H9 (cell line): Measurements from ENCODE around the gene CMSS1. TPM values are rescaled to one million over a fixed set of nuclear protein-coding genes. Genes with fewer than 3 reads are reported as not detected.

Experiments used
- DNase-seq: peaks from one replicate; pipeline ENCODE4 v3.0.0-alpha.2; 2017
- H2AFZ ChIP-seq: one replicate; pipeline ENCODE4 v1.6.1; 2013; ENCODE audit warnings: mild to moderate bottlenecking, low read length, control low read depth, moderate library complexity
- H2AK5ac ChIP-seq: 2 replicates; pipeline ENCODE4 v1.6.1; 2013; ENCODE audit warnings: low read length, control low read depth, mixed read lengths; ENCODE audit not compliant: insufficient read length
- H2BK120ac ChIP-seq: one replicate; pipeline ENCODE4 v1.6.1; 2013; ENCODE audit warnings: low read depth, mild to moderate bottlenecking, low read length, control low read depth, inconsistent platforms; ENCODE audit not compliant: poor library complexity, severe bottlenecking
- H2BK12ac ChIP-seq: 2 replicates; pipeline ENCODE4 v1.6.1; 2013; ENCODE audit warnings: low read length, control low read depth, mixed read lengths, low read depth; ENCODE audit not compliant: insufficient read length
- H2BK15ac ChIP-seq: 2 replicates; pipeline ENCODE4 v1.6.1; 2013; ENCODE audit warnings: low read depth, low read length, control low read depth
- H2BK20ac ChIP-seq: one replicate; pipeline ENCODE4 v1.6.1; 2013; ENCODE audit warnings: low read depth, mild to moderate bottlenecking, low read length, control low read depth, inconsistent platforms; ENCODE audit not compliant: poor library complexity, severe bottlenecking
- H2BK5ac ChIP-seq: 2 replicates; pipeline ENCODE4 v1.6.1; 2013; ENCODE audit warnings: low read length, control low read depth, mixed read lengths; ENCODE audit not compliant: insufficient read length
- H3K14ac ChIP-seq: 2 replicates; pipeline ENCODE4 v1.6.1; 2013; ENCODE audit warnings: low read length, control low read depth; ENCODE audit not compliant: insufficient read depth
- H3K18ac ChIP-seq: 2 replicates; pipeline ENCODE4 v1.6.1; 2013; ENCODE audit warnings: low read depth, mild to moderate bottlenecking, mixed read lengths, low read length, control low read depth; ENCODE audit not compliant: insufficient read length
- H3K23ac ChIP-seq: 2 replicates; pipeline ENCODE4 v1.6.1; 2013; ENCODE audit warnings: low read length, control low read depth, mixed read lengths, low read depth; ENCODE audit not compliant: insufficient read length
- H3K23me2 ChIP-seq: 2 replicates; pipeline ENCODE4 v1.6.1; 2013; ENCODE audit warnings: low read depth, mild to moderate bottlenecking, mixed read lengths, low read length, control low read depth; ENCODE audit not compliant: insufficient read length, poor library complexity, severe bottlenecking
- H3K27ac ChIP-seq: 2 replicates; pipeline ENCODE4 v1.5.1; 2013; ENCODE audit warnings: low read length, control low read depth, mixed read lengths, low read depth; ENCODE audit not compliant: insufficient read length
- H3K27me3 ChIP-seq: 2 replicates; pipeline ENCODE4 v1.6.1; 2013; ENCODE audit warnings: low read length, control low read depth, inconsistent platforms; ENCODE audit not compliant: insufficient read depth
- H3K4ac ChIP-seq: 2 replicates; pipeline ENCODE4 v1.6.1; 2013; ENCODE audit warnings: low read depth, mild to moderate bottlenecking, control low read depth, inconsistent platforms, low read length, moderate library complexity
- H3K4me1 ChIP-seq: 2 replicates; pipeline ENCODE4 v1.6.1; 2013; ENCODE audit warnings: low read length, control low read depth, inconsistent platforms; ENCODE audit not compliant: insufficient read depth
- H3K4me2 ChIP-seq: 2 replicates; pipeline ENCODE4 v1.6.1; 2013; ENCODE audit warnings: low read length, control low read depth, mixed read lengths; ENCODE audit not compliant: insufficient read length, insufficient read depth
- H3K56ac ChIP-seq: 2 replicates; pipeline ENCODE4 v1.6.1; 2013; ENCODE audit warnings: low read depth, mild to moderate bottlenecking, mixed read lengths, low read length, control low read depth; ENCODE audit not compliant: insufficient read length
- H3K79me1 ChIP-seq: 2 replicates; pipeline ENCODE4 v1.6.1; 2013; ENCODE audit warnings: low read depth, mild to moderate bottlenecking, moderate library complexity, low read length, control low read depth, inconsistent platforms; ENCODE audit not compliant: insufficient read depth, poor library complexity, severe bottlenecking
- H3K79me2 ChIP-seq: 2 replicates; pipeline ENCODE4 v1.6.1; 2013; ENCODE audit warnings: low read length, control low read depth, inconsistent platforms; ENCODE audit not compliant: insufficient read depth
- H3K9ac ChIP-seq: 2 replicates; pipeline ENCODE4 v1.6.1; 2013; ENCODE audit warnings: low read length, control low read depth, mixed read lengths; ENCODE audit not compliant: insufficient read length; ENCODE audit errors: extremely low read depth
- H3K9me3 ChIP-seq: one replicate; pipeline ENCODE4 v1.6.1; 2013; ENCODE audit warnings: low read depth, low read length, inconsistent platforms; ENCODE audit not compliant: control insufficient read depth
- H3T11ph ChIP-seq: one replicate; pipeline ENCODE4 v1.6.1; 2013; ENCODE audit warnings: mild to moderate bottlenecking, low read length, control low read depth, inconsistent platforms
- H4K20me1 ChIP-seq: one replicate; pipeline ENCODE4 v1.6.1; 2013; ENCODE audit not compliant: control insufficient read depth, insufficient read length, insufficient read depth
- H4K5ac ChIP-seq: 2 replicates; pipeline ENCODE4 v1.6.1; 2013; ENCODE audit warnings: low read depth, mild to moderate bottlenecking, mixed read lengths, low read length, control low read depth; ENCODE audit not compliant: insufficient read length
- H4K8ac ChIP-seq: replicated peaks from 2 replicates; pipeline ENCODE4 v1.6.1; 2013; ENCODE audit warnings: low read length, control low read depth, mixed read lengths, low read depth; ENCODE audit not compliant: insufficient read length
- H4K91ac ChIP-seq: 2 replicates; pipeline ENCODE4 v1.6.1; 2013; ENCODE audit warnings: low read depth, mild to moderate bottlenecking, moderate library complexity, mixed read lengths, low read length, control low read depth; ENCODE audit not compliant: insufficient read length
- H3K27ac Mint-ChIP-seq, 3 experiments: 2 replicates in 2 of 3; 3 replicates in 1 of 3; pipeline ENCODE4 v1.8.0; 2020 to 2021; ENCODE audit warnings: mixed read lengths in 3 of 3, mild to moderate bottlenecking in 1 of 3, moderate library complexity in 1 of 3
- H3K27me3 Mint-ChIP-seq: 2 replicates; pipeline ENCODE4 v1.8.0; 2021; ENCODE audit warnings: low read depth, mild to moderate bottlenecking, moderate library complexity, mixed read lengths
- H3K36me3 Mint-ChIP-seq, 3 experiments: 2 replicates in 2 of 3; 3 replicates in 1 of 3; pipeline ENCODE4 v1.8.0; 2020 to 2021; ENCODE audit warnings: low read depth in 3 of 3, mixed read lengths in 3 of 3; ENCODE audit not compliant: insufficient read depth in 1 of 3
- H3K4me1 Mint-ChIP-seq, 2 experiments: 2 replicates each; pipeline ENCODE4 v1.8.0; 2020; ENCODE audit warnings: mixed read lengths in 2 of 2
- H3K4me3 Mint-ChIP-seq, 2 experiments: 2 replicates in 1 of 2; 3 replicates in 1 of 2; pipeline ENCODE4 v1.8.0; 2020 to 2021; ENCODE audit warnings: mild to moderate bottlenecking in 2 of 2, mixed read lengths in 2 of 2, moderate library complexity in 1 of 2
- H3K9me3 Mint-ChIP-seq, 2 experiments: 2 replicates in 1 of 2; 3 replicates in 1 of 2; pipeline ENCODE4 v1.8.0; 2020; ENCODE audit warnings: mild to moderate bottlenecking in 2 of 2, mixed read lengths in 2 of 2, moderate library complexity in 1 of 2
- WGBS: extraction: QIAGEN DNeasy Blood & Tissue Kit; methylation state at CpG from one replicate; pipeline ENCODE4 v1.1.7; 2013; ENCODE audit warnings: missing lambda C conversion rate, low lambda C conversion rate, mixed read lengths; ENCODE audit not compliant: insufficient read length; ENCODE audit errors: extremely low coverage; 5-methylcytosine and 5-hydroxymethylcytosine counted together
- total RNA-seq: library from RNA; stranded (reverse); gene quantifications from 2 replicates; pipeline ENCODE4 v1.2.1, GENCODE V29; 2021
- TF ChIP-seq, protein P1 (sequence below): fragments of 200-600 bp; sonication (generic); conservative IDR thresholded peaks from 3 replicates; pipeline ENCODE4 v1.8.0; 2021; ENCODE audit warnings: antibody characterized with exemption, mild to moderate bottlenecking

Gene CMSS1
- total RNA-seq, 1 experiment from 2014 or later: 61.8 TPM

DNA sequence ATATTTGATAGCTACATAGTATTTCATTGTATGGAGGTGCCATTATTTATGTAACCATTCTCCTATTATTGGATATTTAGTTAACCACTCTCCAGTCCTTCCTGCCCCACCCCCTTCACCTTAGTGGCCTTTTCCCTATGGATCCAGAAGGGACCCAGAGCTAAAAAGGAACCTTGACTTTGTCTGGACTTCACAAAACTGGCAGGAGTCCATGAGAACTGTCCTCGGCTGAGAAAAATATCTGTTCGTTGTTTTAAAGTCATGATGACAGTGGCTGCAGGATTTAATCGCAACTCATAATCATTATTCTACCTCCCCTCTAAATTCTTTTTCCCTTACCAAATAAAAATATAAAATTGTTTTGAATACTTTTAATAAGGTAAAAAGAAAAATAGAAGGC, 129.7 kb downstream of the CMSS1 start:
- no peak overlapping the region for H3K9ac ChIP-seq
- no peak overlapping the region for H3T11ph ChIP-seq
- H2BK120ac ChIP-seq: no peak overlapping the region
- no peak overlapping the region for H3K4me2 ChIP-seq
- H4K20me1 ChIP-seq: no peaks in the 10 kb centered on the region
- peaks cover 26 to 30% of the 10 kb centered on the region in 2 experiments for H3K4me1 Mint-ChIP-seq
- H3K4me3 Mint-ChIP-seq: no peak overlapping the region
- H3K23me2 ChIP-seq: no peaks in the 10 kb centered on the region
- H3K79me2 ChIP-seq: no peaks in the 10 kb centered on the region
- no peaks in the 10 kb centered on the region; the same call in 1 of the 2 replicates for H3K4me1 ChIP-seq
- no peaks in the 10 kb centered on the region for H3K9me3 Mint-ChIP-seq
- no peak overlapping the region for H4K5ac ChIP-seq
- no peaks in the 10 kb centered on the region for H3K27me3 Mint-ChIP-seq
- no peak overlapping the region for H2BK15ac ChIP-seq
- TF ChIP-seq, protein P1, sequence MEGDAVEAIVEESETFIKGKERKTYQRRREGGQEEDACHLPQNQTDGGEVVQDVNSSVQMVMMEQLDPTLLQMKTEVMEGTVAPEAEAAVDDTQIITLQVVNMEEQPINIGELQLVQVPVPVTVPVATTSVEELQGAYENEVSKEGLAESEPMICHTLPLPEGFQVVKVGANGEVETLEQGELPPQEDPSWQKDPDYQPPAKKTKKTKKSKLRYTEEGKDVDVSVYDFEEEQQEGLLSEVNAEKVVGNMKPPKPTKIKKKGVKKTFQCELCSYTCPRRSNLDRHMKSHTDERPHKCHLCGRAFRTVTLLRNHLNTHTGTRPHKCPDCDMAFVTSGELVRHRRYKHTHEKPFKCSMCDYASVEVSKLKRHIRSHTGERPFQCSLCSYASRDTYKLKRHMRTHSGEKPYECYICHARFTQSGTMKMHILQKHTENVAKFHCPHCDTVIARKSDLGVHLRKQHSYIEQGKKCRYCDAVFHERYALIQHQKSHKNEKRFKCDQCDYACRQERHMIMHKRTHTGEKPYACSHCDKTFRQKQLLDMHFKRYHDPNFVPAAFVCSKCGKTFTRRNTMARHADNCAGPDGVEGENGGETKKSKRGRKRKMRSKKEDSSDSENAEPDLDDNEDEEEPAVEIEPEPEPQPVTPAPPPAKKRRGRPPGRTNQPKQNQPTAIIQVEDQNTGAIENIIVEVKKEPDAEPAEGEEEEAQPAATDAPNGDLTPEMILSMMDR: no peak
- peak overlapping the region in 1 of 3 experiments; percentile 77; a peak in 1 of 7 replicates for H3K27ac Mint-ChIP-seq
- no peaks in the 10 kb centered on the region for H3K27me3 ChIP-seq
- H3K9me3 ChIP-seq: no peaks in the 10 kb centered on the region
- H2AFZ ChIP-seq: no peak overlapping the region
- H3K27ac ChIP-seq: no peak overlapping the region
- H3K18ac ChIP-seq: no peak overlapping the region
- H2BK20ac ChIP-seq: no peak overlapping the region
- no peak overlapping the region for H3K14ac ChIP-seq
- H3K4ac ChIP-seq: no peak overlapping the region
- no CpG with 5 or more reads among the region's 3 CpGs for WGBS
- H2BK5ac ChIP-seq: no peak overlapping the region
- H4K91ac ChIP-seq: no peak overlapping the region
- H3K23ac ChIP-seq: no peak overlapping the region
- no peak overlapping the region for H3K56ac ChIP-seq
- no peaks in the 10 kb centered on the region; a peak in 1 of 7 replicates for H3K36me3 Mint-ChIP-seq
- DNase-seq: no peak
- H2BK12ac ChIP-seq: no peak overlapping the region
- no peaks in the 10 kb centered on the region for H3K79me1 ChIP-seq
- no peak overlapping the region for H2AK5ac ChIP-seq
- H4K8ac ChIP-seq: no peak overlapping the region
